Activated B cell treated with CpG ODN at 0.5 μM for 24 hours (primary cell): ENCODE measurements around the gene MX2. TPM values are rescaled to one million over a fixed set of nuclear protein-coding genes. Genes with fewer than 3 reads are reported as not detected.

ENCODE experiments used
- ATAC-seq: fragments of 200-7000 bp; cut with Tn5 transposase; one replicate; pipeline ENCODE4 v1.10.0; 2021; ENCODE audit warnings: low read depth, mild to moderate bottlenecking, moderate library complexity
- CTCF ChIA-PET: fragments of 350-600 bp; sonication (Branson Sonifier 250); formaldehyde crosslinking; loops from one replicate; lab custom pipeline; 2021; ENCODE audit warnings: antibody characterized with exemption; lab: Charles Lee
- POLR2A ChIA-PET: fragments of 350-600 bp; sonication (Branson Sonifier 250); formaldehyde crosslinking; loops from one replicate; lab custom pipeline; 2021; ENCODE audit warnings: antibody characterized with exemption; lab: Charles Lee
- DNase-seq: peaks from one replicate; pipeline ENCODE4 v3.0.0; 2022
- H3K27ac Mint-ChIP-seq: one replicate; pipeline ENCODE4 v1.8.0; 2020; ENCODE audit warnings: mixed read lengths
- H3K27me3 Mint-ChIP-seq: one replicate; pipeline ENCODE4 v1.8.0; 2021; ENCODE audit warnings: mixed read lengths
- H3K36me3 Mint-ChIP-seq: one replicate; pipeline ENCODE4 v1.8.0; 2021; ENCODE audit warnings: low read depth, mixed read lengths
- H3K4me1 Mint-ChIP-seq: one replicate; pipeline ENCODE4 v1.8.0; 2021; ENCODE audit warnings: mixed read lengths
- H3K4me3 Mint-ChIP-seq: one replicate; pipeline ENCODE4 v1.8.0; 2020; ENCODE audit warnings: mild to moderate bottlenecking, mixed read lengths
- H3K9me3 Mint-ChIP-seq: one replicate; pipeline ENCODE4 v1.8.0; 2020; ENCODE audit warnings: mixed read lengths
- CTCF ChIP-seq: fragments of 200-600 bp; IDR thresholded peaks from one replicate; pipeline ENCODE4 v1.8.0; 2022; ENCODE audit warnings: antibody characterized with exemption, mild to moderate bottlenecking
- intact Hi-C: fragments of 100-400 bp; cut with micrococcal nuclease; formaldehyde crosslinking; loops from one replicate; pipeline ENCODE4 v1.15.1; 2024
- total RNA-seq: library from RNA; stranded (reverse); gene quantifications from 2 replicates; pipeline ENCODE4 v1.2.3, GENCODE V29; 2022

MX2 gene
- total RNA-seq, 1 donor from 2014 or later: 34.4 TPM

DNA sequence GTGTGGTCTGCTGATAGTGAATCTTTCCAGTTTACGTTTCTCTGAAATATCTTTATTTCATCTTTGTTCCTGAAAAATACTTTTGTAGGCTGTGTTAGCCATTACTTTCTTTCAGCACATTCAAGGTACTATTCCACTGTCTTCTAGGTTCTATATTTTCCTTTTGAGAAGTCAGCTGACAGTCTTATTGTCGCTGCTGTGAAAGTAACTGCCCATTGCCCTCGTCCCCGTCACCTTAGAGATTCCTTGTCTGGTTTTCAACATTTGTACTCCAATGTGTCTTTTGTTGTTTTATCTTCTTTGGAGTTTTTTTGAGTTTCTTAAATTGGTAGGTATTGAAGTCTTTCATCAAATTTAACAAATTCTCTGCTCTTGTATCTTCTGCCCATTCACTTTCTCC lies 19.8 kb upstream of the MX2 start:
- no peaks in the 10 kb centered on the region for H3K36me3 Mint-ChIP-seq
- ATAC-seq (no peak), DNase-seq (no peak)
- H3K9me3 Mint-ChIP-seq: peaks cover 8% of the 10 kb centered on the region
- H3K4me3 Mint-ChIP-seq: no peak overlapping the region
- H3K4me1 Mint-ChIP-seq: no peaks in the 10 kb centered on the region
- POLR2A ChIA-PET: no interaction called here
- H3K27ac Mint-ChIP-seq: no peak overlapping the region
- peaks cover 11% of the 10 kb centered on the region for H3K27me3 Mint-ChIP-seq
- no peak for TF ChIP-seq CTCF
- intact Hi-C loops: no loop called here
- CTCF ChIA-PET: no interaction called here

DNA sequence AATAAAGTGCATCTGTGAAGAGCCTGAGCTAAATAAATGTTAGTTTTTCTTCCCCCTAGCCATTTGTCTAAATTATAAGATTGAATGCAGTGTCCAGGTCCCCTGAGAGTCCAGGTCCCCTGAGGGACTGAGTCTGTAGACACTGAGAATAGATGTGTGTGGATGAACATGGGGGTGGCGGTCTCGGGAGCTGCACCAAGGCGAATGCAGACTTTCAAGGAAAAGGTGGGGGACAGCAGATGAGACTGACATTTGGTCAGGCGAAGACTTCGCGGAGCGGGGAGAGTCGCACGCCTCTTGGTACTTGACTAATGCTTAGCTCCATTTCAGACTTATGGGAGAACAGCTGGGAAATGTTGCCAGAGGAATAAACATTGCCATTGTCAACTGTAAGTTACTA lies 17.7 kb upstream of the MX2 start:
- ChIA-PET CTCF (no interaction called here), POLR2A (no interaction called here)
- intact Hi-C loops: no loop called here

GRCh38 chr21:41345356-41345755 lies 16.5 kb upstream of the MX2 start:
- Mint-ChIP-seq H3K4me3 (no peak overlapping the region), H3K27me3 (peaks cover 15% of the 10 kb centered on the region), H3K4me1 (no peaks in the 10 kb centered on the region), H3K27ac (no peak overlapping the region), H3K36me3 (no peaks in the 10 kb centered on the region), H3K9me3 (peaks cover 8% of the 10 kb centered on the region)
- CTCF ChIA-PET: no interaction called here
- ATAC-seq (no peak), DNase-seq (no peak)
- TF ChIP-seq CTCF: no peak
- intact Hi-C loops: no loop called here
- POLR2A ChIA-PET: no interaction called here

More for the DNA sequence above, 17.7 kb upstream of the MX2 start:
- Mint-ChIP-seq H3K27me3 (peaks cover 15% of the 10 kb centered on the region), H3K9me3 (peaks cover 8% of the 10 kb centered on the region), H3K27ac (no peak overlapping the region), H3K36me3 (no peaks in the 10 kb centered on the region), H3K4me3 (no peak overlapping the region), H3K4me1 (no peaks in the 10 kb centered on the region)
- no peak for ATAC-seq
- no peak for TF ChIP-seq CTCF
- no peak for DNase-seq

GRCh38 chr21:41345934-41346685 lies 15.7 kb upstream of the MX2 start:
- POLR2A ChIA-PET: no interaction called here
- Mint-ChIP-seq H3K27me3 (peaks cover 15% of the 10 kb centered on the region), H3K4me1 (no peaks in the 10 kb centered on the region), H3K27ac (no peak overlapping the region), H3K36me3 (no peaks in the 10 kb centered on the region), H3K4me3 (no peak overlapping the region), H3K9me3 (peaks cover 8% of the 10 kb centered on the region)
- no peak for TF ChIP-seq CTCF
- intact Hi-C loops: no loop called here
- ATAC-seq (no peak), DNase-seq (no peak)
- CTCF ChIA-PET: no interaction called here

GRCh38 chr21:41346758-41347157 lies 15.1 kb upstream of the MX2 start:
- CTCF ChIA-PET: no interaction called here
- no peak overlapping the region for H3K4me3 Mint-ChIP-seq
- H3K9me3 Mint-ChIP-seq: peaks cover 8% of the 10 kb centered on the region

More at GRCh38 chr21:41346758-41347157, 15.1 kb upstream of the MX2 start:
- DNase-seq: no peak
- no peak overlapping the region for H3K27ac Mint-ChIP-seq
- intact Hi-C loops: no loop called here
- H3K27me3 Mint-ChIP-seq: peaks cover 12% of the 10 kb centered on the region
- POLR2A ChIA-PET: no interaction called here
- TF ChIP-seq CTCF: no peak
- no peak for ATAC-seq
- no peaks in the 10 kb centered on the region for H3K36me3 Mint-ChIP-seq
- H3K4me1 Mint-ChIP-seq: no peaks in the 10 kb centered on the region
